Measurements from ENCODE around the gene ADGRA3. TPM values are rescaled to one million over a fixed set of nuclear protein-coding genes. Genes with fewer than 3 reads are reported as not detected.

Gene ADGRA3
- total RNA-seq, 6 experiments from 2014 or later, result 15.1 to 19.0 (median 17.7) TPM

DNA sequence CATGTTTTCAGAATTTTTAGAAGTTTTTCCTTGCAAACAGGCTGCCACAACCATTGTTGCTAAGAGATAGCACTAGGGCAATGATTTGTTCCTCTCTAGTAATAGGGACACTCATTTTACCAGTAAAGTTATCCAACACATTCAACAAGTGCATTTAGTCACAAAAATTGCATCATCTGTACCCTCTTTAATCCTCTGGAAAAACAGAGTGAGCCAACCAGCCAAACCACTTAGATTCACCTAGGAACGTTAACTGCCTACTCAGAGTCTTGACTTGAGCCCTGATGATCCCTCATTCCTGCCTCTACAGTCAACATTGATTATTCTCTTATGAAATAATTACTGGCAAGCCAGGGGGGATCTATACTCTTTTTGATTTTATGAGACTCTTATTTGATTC lies 17.0 kb upstream of the ADGRA3 start:
- H3K27ac Mint-ChIP-seq, result no peak overlapping the region
- no peaks in the 10 kb centered on the region for H3K4me1 Mint-ChIP-seq (ENCODE audit: low read depth)
- peaks cover 5% of the 10 kb centered on the region; the same call in 1 of the 2 replicates for H3K36me3 Mint-ChIP-seq (ENCODE audit: low read depth)
- H3K4me3 Mint-ChIP-seq, result no peak overlapping the region
- TF ChIP-seq, protein P1, sequence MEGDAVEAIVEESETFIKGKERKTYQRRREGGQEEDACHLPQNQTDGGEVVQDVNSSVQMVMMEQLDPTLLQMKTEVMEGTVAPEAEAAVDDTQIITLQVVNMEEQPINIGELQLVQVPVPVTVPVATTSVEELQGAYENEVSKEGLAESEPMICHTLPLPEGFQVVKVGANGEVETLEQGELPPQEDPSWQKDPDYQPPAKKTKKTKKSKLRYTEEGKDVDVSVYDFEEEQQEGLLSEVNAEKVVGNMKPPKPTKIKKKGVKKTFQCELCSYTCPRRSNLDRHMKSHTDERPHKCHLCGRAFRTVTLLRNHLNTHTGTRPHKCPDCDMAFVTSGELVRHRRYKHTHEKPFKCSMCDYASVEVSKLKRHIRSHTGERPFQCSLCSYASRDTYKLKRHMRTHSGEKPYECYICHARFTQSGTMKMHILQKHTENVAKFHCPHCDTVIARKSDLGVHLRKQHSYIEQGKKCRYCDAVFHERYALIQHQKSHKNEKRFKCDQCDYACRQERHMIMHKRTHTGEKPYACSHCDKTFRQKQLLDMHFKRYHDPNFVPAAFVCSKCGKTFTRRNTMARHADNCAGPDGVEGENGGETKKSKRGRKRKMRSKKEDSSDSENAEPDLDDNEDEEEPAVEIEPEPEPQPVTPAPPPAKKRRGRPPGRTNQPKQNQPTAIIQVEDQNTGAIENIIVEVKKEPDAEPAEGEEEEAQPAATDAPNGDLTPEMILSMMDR (IDR thresholded peaks at IDR 0.05), result no peak
- H3K27me3 Mint-ChIP-seq (ENCODE audit: insufficient read depth), result no peaks in the 10 kb centered on the region
- peaks cover 15% of the 10 kb centered on the region; the same call in 1 of the 2 replicates for H3K9me3 Mint-ChIP-seq
- no peak for DNase-seq

DNA sequence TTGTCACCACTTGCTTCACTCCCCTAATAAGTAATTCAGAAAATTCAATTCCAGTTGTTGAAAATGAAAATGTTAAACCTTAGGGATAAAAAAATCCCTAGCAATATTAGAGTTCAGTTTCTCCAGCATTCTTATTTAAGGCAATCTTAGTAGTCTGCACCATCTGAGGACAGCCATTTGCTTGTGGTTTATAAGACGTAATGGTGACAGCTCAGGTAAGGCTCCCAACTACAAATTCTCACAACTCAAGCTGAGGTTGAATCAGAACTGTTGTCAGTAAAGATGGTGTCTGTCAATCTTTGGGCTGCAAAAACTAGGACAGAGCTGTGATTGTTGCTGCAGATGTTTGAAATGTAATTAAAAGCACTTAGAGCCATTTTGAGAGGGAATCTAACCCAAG lies 16.3 kb upstream of the ADGRA3 start:
- Mint-ChIP-seq H3K4me1 (ENCODE audit: low read depth) (no peaks in the 10 kb centered on the region), H3K27me3 (ENCODE audit: insufficient read depth) (no peaks in the 10 kb centered on the region; the same call in none of the 2 replicates), H3K4me3 (no peak overlapping the region), H3K36me3 (ENCODE audit: low read depth) (peaks cover 5% of the 10 kb centered on the region; the same call in 1 of the 2 replicates), H3K9me3 (peaks cover 15% of the 10 kb centered on the region; the same call in 1 of the 2 replicates), H3K27ac (no peak overlapping the region)
- DNase-seq, result no peak
- TF ChIP-seq, protein P1 (IDR thresholded peaks at IDR 0.05), result no peak

- Mint-ChIP-seq H3K4me3 (no peak overlapping the region), H3K9me3 (peaks cover 15% of the 10 kb centered on the region; the same call in 1 of the 2 replicates), H3K4me1 (ENCODE audit: low read depth) (no peaks in the 10 kb centered on the region), H3K27ac (no peak overlapping the region), H3K36me3 (ENCODE audit: low read depth) (peaks cover 5% of the 10 kb centered on the region; the same call in 1 of the 2 replicates), H3K27me3 (ENCODE audit: insufficient read depth) (no peaks in the 10 kb centered on the region; the same call in none of the 2 replicates)
- TF ChIP-seq, protein P1 (IDR thresholded peaks at IDR 0.05), result no peak
- DNase-seq, result no peak
These were observed 15.6 kb upstream of the ADGRA3 start for GRCh38 chr4:22531311-22532019.

- Mint-ChIP-seq H3K27me3 (ENCODE audit: insufficient read depth) (no peaks in the 10 kb centered on the region; the same call in none of the 2 replicates), H3K4me3 (no peak overlapping the region), H3K9me3 (no peaks in the 10 kb centered on the region), H3K36me3 (ENCODE audit: low read depth) (no peaks in the 10 kb centered on the region), H3K4me1 (ENCODE audit: low read depth) (no peaks in the 10 kb centered on the region), H3K27ac (no peak overlapping the region)
- TF ChIP-seq, protein P1 (IDR thresholded peaks at IDR 0.05), result no peak
- no peak for DNase-seq
These were observed 9.0 kb upstream of the ADGRA3 start for GRCh38 chr4:22524895-22525294.

DNA sequence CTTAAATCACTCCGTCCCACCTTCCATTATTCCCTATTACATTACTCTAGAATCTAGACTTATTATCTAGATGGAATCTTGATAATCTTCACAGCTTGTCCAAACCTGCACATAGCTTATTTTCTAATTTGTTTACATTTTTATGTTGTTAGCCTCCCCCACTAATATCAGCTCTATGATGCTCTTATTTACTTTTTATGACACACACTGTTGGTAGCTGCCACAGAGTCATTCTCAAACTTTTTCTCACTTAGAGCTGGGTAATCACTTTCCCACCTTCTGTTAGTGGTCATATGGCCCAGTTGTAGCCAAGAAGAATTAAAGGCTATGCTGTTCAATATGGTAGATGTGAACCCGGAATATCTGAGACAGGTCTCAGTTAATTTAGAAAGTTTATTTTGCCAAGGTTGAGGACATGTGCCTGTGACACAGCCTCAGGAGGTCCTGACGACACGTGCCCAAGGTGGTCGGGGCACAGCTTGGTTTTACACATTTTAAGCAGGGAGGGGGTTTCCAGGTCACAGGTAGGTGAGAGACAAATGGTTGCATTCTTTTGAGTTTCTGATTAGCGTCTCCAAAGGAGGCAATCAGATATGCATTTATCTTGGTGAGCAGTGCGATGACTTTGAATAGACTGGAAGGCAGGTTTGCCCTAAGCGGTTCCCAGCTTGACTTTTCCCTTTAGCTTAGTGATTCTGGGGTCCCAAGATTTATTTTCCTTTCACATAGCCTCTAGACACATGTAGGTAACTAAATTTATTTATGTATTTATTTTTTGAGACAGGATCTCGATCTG lies 7.0 kb upstream of the ADGRA3 start:
- no peak overlapping the region for H3K4me3 Mint-ChIP-seq
- no peaks in the 10 kb centered on the region for H3K4me1 Mint-ChIP-seq (ENCODE audit: low read depth)
- H3K27me3 Mint-ChIP-seq (ENCODE audit: insufficient read depth), result no peaks in the 10 kb centered on the region; the same call in none of the 2 replicates
- no peak for DNase-seq
- TF ChIP-seq, protein P1 (IDR thresholded peaks at IDR 0.05), result no peak
- no peak overlapping the region for H3K27ac Mint-ChIP-seq
- H3K9me3 Mint-ChIP-seq, result no peaks in the 10 kb centered on the region
- H3K36me3 Mint-ChIP-seq (ENCODE audit: low read depth), result no peaks in the 10 kb centered on the region
